ENCODE measurements around the gene PARD3B. TPM values are rescaled to one million over a fixed set of nuclear protein-coding genes. Genes with fewer than 3 reads are reported as not detected.

PARD3B gene
- total RNA-seq, 1 donor from 2014 or later: 6.5 TPM

- no peaks in the 10 kb centered on the region for H3K36me3 ChIP-seq (ENCODE audit: control insufficient read depth, insufficient read depth, low read length)
- no peak for DNase-seq (ENCODE audit: low read depth)
- no peak for TF ChIP-seq CTCF (IDR thresholded peaks at IDR 0.05; ENCODE audit: insufficient read depth, low read length, poor library complexity, severe bottlenecking)
- H3K4me3 ChIP-seq (ENCODE audit: low read depth, low read length): no peak overlapping the region
- H3K27me3 ChIP-seq (ENCODE audit: control insufficient read depth, insufficient read depth, low read length): peaks cover 2% of the 10 kb centered on the region
Observed at GRCh38 chr2:205637320-205637602, 1092.0 kb downstream of the PARD3B start.

- no peak for TF ChIP-seq CTCF (IDR thresholded peaks at IDR 0.05; ENCODE audit: insufficient read depth, low read length, poor library complexity, severe bottlenecking)
- Histone ChIP-seq H3K36me3 (ENCODE audit: control insufficient read depth, insufficient read depth, low read length) (no peaks in the 10 kb centered on the region), H3K4me3 (ENCODE audit: low read depth, low read length) (no peak overlapping the region), H3K27me3 (ENCODE audit: control insufficient read depth, insufficient read depth, low read length) (peaks cover 2% of the 10 kb centered on the region)
- DNase-seq (ENCODE audit: low read depth): no peak
Observed at GRCh38 chr2:205637779-205638503, 1092.7 kb downstream of the PARD3B start.

- H3K27me3 ChIP-seq (ENCODE audit: control insufficient read depth, insufficient read depth, low read length): no peaks in the 10 kb centered on the region
- H3K36me3 ChIP-seq (ENCODE audit: control insufficient read depth, insufficient read depth, low read length): no peaks in the 10 kb centered on the region
- DNase-seq (ENCODE audit: low read depth): no peak
- H3K4me3 ChIP-seq (ENCODE audit: low read depth, low read length): no peak overlapping the region
- TF ChIP-seq CTCF (IDR thresholded peaks at IDR 0.05; ENCODE audit: insufficient read depth, low read length, poor library complexity, severe bottlenecking): no peak
Observed at GRCh38 chr2:205640716-205641115, 1095.4 kb downstream of the PARD3B start.

- no peak for DNase-seq (ENCODE audit: low read depth)
- Histone ChIP-seq H3K27me3 (ENCODE audit: control insufficient read depth, insufficient read depth, low read length) (no peaks in the 10 kb centered on the region), H3K36me3 (ENCODE audit: control insufficient read depth, insufficient read depth, low read length) (no peaks in the 10 kb centered on the region), H3K4me3 (ENCODE audit: low read depth, low read length) (no peak overlapping the region)
- no peak for TF ChIP-seq CTCF (IDR thresholded peaks at IDR 0.05; ENCODE audit: insufficient read depth, low read length, poor library complexity, severe bottlenecking)
Observed at GRCh38 chr2:205642599-205643356, 1097.5 kb downstream of the PARD3B start.

GRCh38 chr2:205643391-205643885 is 1098.2 kb downstream of the PARD3B start:
- no peaks in the 10 kb centered on the region for H3K36me3 ChIP-seq (ENCODE audit: control insufficient read depth, insufficient read depth, low read length)
- H3K4me3 ChIP-seq (ENCODE audit: low read depth, low read length): no peak overlapping the region
- no peak for DNase-seq (ENCODE audit: low read depth)
- no peak for TF ChIP-seq CTCF (IDR thresholded peaks at IDR 0.05; ENCODE audit: insufficient read depth, low read length, poor library complexity, severe bottlenecking)
- no peaks in the 10 kb centered on the region for H3K27me3 ChIP-seq (ENCODE audit: control insufficient read depth, insufficient read depth, low read length)

Data from kidney epithelial cell (primary cell).